H9 (cell line): ENCODE measurements around the gene DNAJC8. TPM values are rescaled to one million over a fixed set of nuclear protein-coding genes. Genes with fewer than 3 reads are reported as not detected.
A peak's percentile ranks its signal among the peaks of the same experiment; 100 is the strongest.

Source experiments
- DNase-seq: peaks from one replicate; pipeline ENCODE4 v3.0.0-alpha.2; 2017
- H2AFZ ChIP-seq: one replicate; pipeline ENCODE4 v1.6.1; 2013; ENCODE audit warnings: mild to moderate bottlenecking, low read length, control low read depth, moderate library complexity
- H2AK5ac ChIP-seq: 2 replicates; pipeline ENCODE4 v1.6.1; 2013; ENCODE audit warnings: low read length, control low read depth, mixed read lengths; ENCODE audit not compliant: insufficient read length
- H2BK120ac ChIP-seq: one replicate; pipeline ENCODE4 v1.6.1; 2013; ENCODE audit warnings: low read depth, mild to moderate bottlenecking, low read length, control low read depth, inconsistent platforms; ENCODE audit not compliant: poor library complexity, severe bottlenecking
- H2BK12ac ChIP-seq: 2 replicates; pipeline ENCODE4 v1.6.1; 2013; ENCODE audit warnings: low read length, control low read depth, mixed read lengths, low read depth; ENCODE audit not compliant: insufficient read length
- H2BK15ac ChIP-seq: 2 replicates; pipeline ENCODE4 v1.6.1; 2013; ENCODE audit warnings: low read depth, low read length, control low read depth
- H2BK20ac ChIP-seq: one replicate; pipeline ENCODE4 v1.6.1; 2013; ENCODE audit warnings: low read depth, mild to moderate bottlenecking, low read length, control low read depth, inconsistent platforms; ENCODE audit not compliant: poor library complexity, severe bottlenecking
- H2BK5ac ChIP-seq: 2 replicates; pipeline ENCODE4 v1.6.1; 2013; ENCODE audit warnings: low read length, control low read depth, mixed read lengths; ENCODE audit not compliant: insufficient read length
- H3K14ac ChIP-seq: 2 replicates; pipeline ENCODE4 v1.6.1; 2013; ENCODE audit warnings: low read length, control low read depth; ENCODE audit not compliant: insufficient read depth
- H3K18ac ChIP-seq: 2 replicates; pipeline ENCODE4 v1.6.1; 2013; ENCODE audit warnings: low read depth, mild to moderate bottlenecking, mixed read lengths, low read length, control low read depth; ENCODE audit not compliant: insufficient read length
- H3K23ac ChIP-seq: 2 replicates; pipeline ENCODE4 v1.6.1; 2013; ENCODE audit warnings: low read length, control low read depth, mixed read lengths, low read depth; ENCODE audit not compliant: insufficient read length
- H3K23me2 ChIP-seq: 2 replicates; pipeline ENCODE4 v1.6.1; 2013; ENCODE audit warnings: low read depth, mild to moderate bottlenecking, mixed read lengths, low read length, control low read depth; ENCODE audit not compliant: insufficient read length, poor library complexity, severe bottlenecking
- H3K27ac ChIP-seq: 2 replicates; pipeline ENCODE4 v1.5.1; 2013; ENCODE audit warnings: low read length, control low read depth, mixed read lengths, low read depth; ENCODE audit not compliant: insufficient read length
- H3K27me3 ChIP-seq: 2 replicates; pipeline ENCODE4 v1.6.1; 2013; ENCODE audit warnings: low read length, control low read depth, inconsistent platforms; ENCODE audit not compliant: insufficient read depth
- H3K4ac ChIP-seq: 2 replicates; pipeline ENCODE4 v1.6.1; 2013; ENCODE audit warnings: low read depth, mild to moderate bottlenecking, control low read depth, inconsistent platforms, low read length, moderate library complexity
- H3K4me1 ChIP-seq: 2 replicates; pipeline ENCODE4 v1.6.1; 2013; ENCODE audit warnings: low read length, control low read depth, inconsistent platforms; ENCODE audit not compliant: insufficient read depth
- H3K4me2 ChIP-seq: 2 replicates; pipeline ENCODE4 v1.6.1; 2013; ENCODE audit warnings: low read length, control low read depth, mixed read lengths; ENCODE audit not compliant: insufficient read length, insufficient read depth
- H3K56ac ChIP-seq: 2 replicates; pipeline ENCODE4 v1.6.1; 2013; ENCODE audit warnings: low read depth, mild to moderate bottlenecking, mixed read lengths, low read length, control low read depth; ENCODE audit not compliant: insufficient read length
- H3K79me1 ChIP-seq: 2 replicates; pipeline ENCODE4 v1.6.1; 2013; ENCODE audit warnings: low read depth, mild to moderate bottlenecking, moderate library complexity, low read length, control low read depth, inconsistent platforms; ENCODE audit not compliant: insufficient read depth, poor library complexity, severe bottlenecking
- H3K79me2 ChIP-seq: 2 replicates; pipeline ENCODE4 v1.6.1; 2013; ENCODE audit warnings: low read length, control low read depth, inconsistent platforms; ENCODE audit not compliant: insufficient read depth
- H3K9ac ChIP-seq: 2 replicates; pipeline ENCODE4 v1.6.1; 2013; ENCODE audit warnings: low read length, control low read depth, mixed read lengths; ENCODE audit not compliant: insufficient read length; ENCODE audit errors: extremely low read depth
- H3K9me3 ChIP-seq: one replicate; pipeline ENCODE4 v1.6.1; 2013; ENCODE audit warnings: low read depth, low read length, inconsistent platforms; ENCODE audit not compliant: control insufficient read depth
- H3T11ph ChIP-seq: one replicate; pipeline ENCODE4 v1.6.1; 2013; ENCODE audit warnings: mild to moderate bottlenecking, low read length, control low read depth, inconsistent platforms
- H4K20me1 ChIP-seq: one replicate; pipeline ENCODE4 v1.6.1; 2013; ENCODE audit not compliant: control insufficient read depth, insufficient read length, insufficient read depth
- H4K5ac ChIP-seq: 2 replicates; pipeline ENCODE4 v1.6.1; 2013; ENCODE audit warnings: low read depth, mild to moderate bottlenecking, mixed read lengths, low read length, control low read depth; ENCODE audit not compliant: insufficient read length
- H4K8ac ChIP-seq: replicated peaks from 2 replicates; pipeline ENCODE4 v1.6.1; 2013; ENCODE audit warnings: low read length, control low read depth, mixed read lengths, low read depth; ENCODE audit not compliant: insufficient read length
- H4K91ac ChIP-seq: 2 replicates; pipeline ENCODE4 v1.6.1; 2013; ENCODE audit warnings: low read depth, mild to moderate bottlenecking, moderate library complexity, mixed read lengths, low read length, control low read depth; ENCODE audit not compliant: insufficient read length
- H3K27ac Mint-ChIP-seq, 3 experiments: 2 replicates in 2 of 3; 3 replicates in 1 of 3; pipeline ENCODE4 v1.8.0; 2020 to 2021; ENCODE audit warnings: mixed read lengths in 3 of 3, mild to moderate bottlenecking in 1 of 3, moderate library complexity in 1 of 3
- H3K27me3 Mint-ChIP-seq: 2 replicates; pipeline ENCODE4 v1.8.0; 2021; ENCODE audit warnings: low read depth, mild to moderate bottlenecking, moderate library complexity, mixed read lengths
- H3K36me3 Mint-ChIP-seq, 3 experiments: 2 replicates in 2 of 3; 3 replicates in 1 of 3; pipeline ENCODE4 v1.8.0; 2020 to 2021; ENCODE audit warnings: low read depth in 3 of 3, mixed read lengths in 3 of 3; ENCODE audit not compliant: insufficient read depth in 1 of 3
- H3K4me1 Mint-ChIP-seq, 2 experiments: 2 replicates each; pipeline ENCODE4 v1.8.0; 2020; ENCODE audit warnings: mixed read lengths in 2 of 2
- H3K4me3 Mint-ChIP-seq, 2 experiments: 2 replicates in 1 of 2; 3 replicates in 1 of 2; pipeline ENCODE4 v1.8.0; 2020 to 2021; ENCODE audit warnings: mild to moderate bottlenecking in 2 of 2, mixed read lengths in 2 of 2, moderate library complexity in 1 of 2
- H3K9me3 Mint-ChIP-seq, 2 experiments: 2 replicates in 1 of 2; 3 replicates in 1 of 2; pipeline ENCODE4 v1.8.0; 2020; ENCODE audit warnings: mild to moderate bottlenecking in 2 of 2, mixed read lengths in 2 of 2, moderate library complexity in 1 of 2
- WGBS: extraction: QIAGEN DNeasy Blood & Tissue Kit; methylation state at CpG from one replicate; pipeline ENCODE4 v1.1.7; 2013; ENCODE audit warnings: missing lambda C conversion rate, low lambda C conversion rate, mixed read lengths; ENCODE audit not compliant: insufficient read length; ENCODE audit errors: extremely low coverage; 5-methylcytosine and 5-hydroxymethylcytosine counted together
- total RNA-seq: library from RNA; stranded (reverse); gene quantifications from 2 replicates; pipeline ENCODE4 v1.2.1, GENCODE V29; 2021
- TF ChIP-seq, protein P1 (sequence below): fragments of 200-600 bp; sonication (generic); conservative IDR thresholded peaks from 3 replicates; pipeline ENCODE4 v1.8.0; 2021; ENCODE audit warnings: antibody characterized with exemption, mild to moderate bottlenecking

The DNAJC8 gene
- total RNA-seq, 1 experiment from 2014 or later, result 132 TPM

DNA sequence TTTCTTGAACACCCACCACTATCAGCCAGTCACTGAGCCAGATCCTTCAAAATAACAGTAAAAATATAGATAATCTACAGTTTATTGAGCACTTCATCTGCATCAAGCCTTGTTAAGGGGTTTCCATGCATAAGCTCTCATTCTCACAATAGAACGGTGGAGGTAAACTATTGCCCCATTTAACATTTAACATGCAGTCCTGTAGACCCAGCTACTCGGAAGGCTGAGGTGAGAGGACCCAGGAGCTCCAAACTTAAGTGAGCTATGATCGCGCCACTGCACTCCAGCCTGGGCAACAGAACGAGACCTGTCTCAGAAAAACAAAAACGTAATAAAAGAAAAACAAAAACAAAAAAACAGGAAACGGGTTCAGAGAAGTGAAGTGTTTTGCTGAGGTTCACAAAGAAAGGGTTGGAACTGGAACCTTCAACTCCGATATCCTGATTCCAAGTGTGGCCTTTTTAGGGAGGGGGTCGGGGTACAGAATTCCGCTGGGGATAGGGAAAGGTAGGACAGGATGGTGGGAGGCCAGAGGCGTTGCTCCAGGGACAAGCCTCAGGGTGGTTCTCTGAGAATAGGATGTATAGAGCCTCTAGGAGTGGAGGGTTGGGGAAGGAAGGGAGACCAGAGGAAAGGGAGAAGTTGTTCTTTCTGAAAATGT lies 14.9 kb upstream of the DNAJC8 start:
- H3K18ac ChIP-seq, result no peak overlapping the region
- no peak overlapping the region for H4K91ac ChIP-seq
- H3K9ac ChIP-seq, result no peak overlapping the region
- TF ChIP-seq, protein P1, sequence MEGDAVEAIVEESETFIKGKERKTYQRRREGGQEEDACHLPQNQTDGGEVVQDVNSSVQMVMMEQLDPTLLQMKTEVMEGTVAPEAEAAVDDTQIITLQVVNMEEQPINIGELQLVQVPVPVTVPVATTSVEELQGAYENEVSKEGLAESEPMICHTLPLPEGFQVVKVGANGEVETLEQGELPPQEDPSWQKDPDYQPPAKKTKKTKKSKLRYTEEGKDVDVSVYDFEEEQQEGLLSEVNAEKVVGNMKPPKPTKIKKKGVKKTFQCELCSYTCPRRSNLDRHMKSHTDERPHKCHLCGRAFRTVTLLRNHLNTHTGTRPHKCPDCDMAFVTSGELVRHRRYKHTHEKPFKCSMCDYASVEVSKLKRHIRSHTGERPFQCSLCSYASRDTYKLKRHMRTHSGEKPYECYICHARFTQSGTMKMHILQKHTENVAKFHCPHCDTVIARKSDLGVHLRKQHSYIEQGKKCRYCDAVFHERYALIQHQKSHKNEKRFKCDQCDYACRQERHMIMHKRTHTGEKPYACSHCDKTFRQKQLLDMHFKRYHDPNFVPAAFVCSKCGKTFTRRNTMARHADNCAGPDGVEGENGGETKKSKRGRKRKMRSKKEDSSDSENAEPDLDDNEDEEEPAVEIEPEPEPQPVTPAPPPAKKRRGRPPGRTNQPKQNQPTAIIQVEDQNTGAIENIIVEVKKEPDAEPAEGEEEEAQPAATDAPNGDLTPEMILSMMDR, result no peak
- no peak overlapping the region for H3K56ac ChIP-seq
- H2BK15ac ChIP-seq, result no peak overlapping the region
- no peak overlapping the region for H2AK5ac ChIP-seq
- no peaks in the 10 kb centered on the region for H3K9me3 Mint-ChIP-seq
- H3K27me3 Mint-ChIP-seq, result no peaks in the 10 kb centered on the region
- no peak overlapping the region for H2BK120ac ChIP-seq
- no peak overlapping the region for H2BK5ac ChIP-seq
- no peak overlapping the region for H3K27ac ChIP-seq
- H3K36me3 Mint-ChIP-seq, result no peaks in the 10 kb centered on the region
- no peak overlapping the region for H3K4ac ChIP-seq
- no peaks in the 10 kb centered on the region for H3K4me1 ChIP-seq
- H3K23ac ChIP-seq, result no peak overlapping the region
- H3K79me2 ChIP-seq, result no peaks in the 10 kb centered on the region
- H3K9me3 ChIP-seq, result no peaks in the 10 kb centered on the region
- H3K14ac ChIP-seq, result no peak overlapping the region
- no CpG with 5 or more reads among the region's 11 CpGs for WGBS
- H3K4me3 Mint-ChIP-seq, result peak overlapping the region; percentile 91 to 93
- H2BK12ac ChIP-seq, result peak overlapping the region; percentile 22
- H3K23me2 ChIP-seq, result peaks cover 8% of the 10 kb centered on the region
- H4K5ac ChIP-seq, result no peak overlapping the region
- H3K79me1 ChIP-seq, result no peaks in the 10 kb centered on the region
- DNase-seq, result no peak
- H3K27ac Mint-ChIP-seq, result peak overlapping the region; percentile 45 to 93 (median 85)
- H3K4me1 Mint-ChIP-seq, result peaks cover 31 to 33% of the 10 kb centered on the region in 2 experiments
- H4K20me1 ChIP-seq, result no peaks in the 10 kb centered on the region
- H4K8ac ChIP-seq, result no peak overlapping the region
- H3K4me2 ChIP-seq, result peak overlapping the region; percentile 20
- peak overlapping the region; percentile 94 for H2BK20ac ChIP-seq
- H2AFZ ChIP-seq, result peak overlapping the region; percentile 54
- peak overlapping the region; percentile 48 for H3T11ph ChIP-seq
- no peaks in the 10 kb centered on the region for H3K27me3 ChIP-seq
